ENCODE results near the gene EFCAB6. TPM values are rescaled to one million over a fixed set of nuclear protein-coding genes. Genes with fewer than 3 reads are reported as not detected.

Gene EFCAB6
- total RNA-seq, 1 donor from 2014 or later, result 1.1 TPM

DNA sequence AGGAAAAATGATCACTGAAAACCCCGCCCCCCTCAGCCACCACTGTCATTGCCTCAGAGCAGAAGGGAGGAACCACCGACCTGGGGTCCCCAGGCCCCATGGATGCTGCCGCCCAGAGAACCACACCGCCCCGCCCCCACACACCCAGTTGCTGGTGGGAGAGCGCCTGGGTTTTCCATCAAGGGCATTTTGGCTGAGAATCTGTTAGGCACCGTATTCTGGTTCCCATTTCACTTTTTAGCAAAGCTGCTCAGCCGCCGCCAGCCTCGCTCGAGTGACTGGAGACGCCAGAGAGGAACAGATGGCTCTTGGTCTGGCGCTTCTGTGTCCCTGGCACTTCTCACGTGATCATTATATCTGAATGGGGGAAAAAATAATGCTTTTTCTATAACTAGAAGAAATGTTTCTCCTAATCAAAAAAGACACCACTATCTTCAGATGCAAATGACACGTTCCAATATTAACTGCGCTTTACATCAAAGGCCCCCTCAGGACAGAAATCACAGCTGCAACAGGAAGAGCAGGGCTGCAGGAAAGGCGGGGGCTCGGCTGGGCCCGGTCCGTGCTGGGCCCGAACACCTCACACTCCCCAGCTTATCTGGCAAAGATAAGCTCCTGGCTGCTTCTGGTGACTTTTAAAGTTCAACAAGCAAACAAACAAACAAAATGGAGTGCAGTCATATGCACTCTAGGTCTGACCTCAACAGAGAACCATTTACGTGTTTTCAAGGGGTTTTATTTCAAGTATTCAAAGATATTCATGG lies 250.5 kb downstream of the EFCAB6 start:
- Mint-ChIP-seq H3K9me3 (ENCODE audit: low read depth) (peaks cover 10% of the 10 kb centered on the region), H3K27me3 (ENCODE audit: low read depth) (peaks cover 2% of the 10 kb centered on the region), H3K4me3 (ENCODE audit: unreplicated experiment) (no peak overlapping the region), H3K4me1 (ENCODE audit: low read depth) (no peaks in the 10 kb centered on the region), H3K36me3 (ENCODE audit: low read depth) (no peaks in the 10 kb centered on the region), H3K27ac (ENCODE audit: unreplicated experiment) (no peak overlapping the region)
- TF ChIP-seq, protein P1, sequence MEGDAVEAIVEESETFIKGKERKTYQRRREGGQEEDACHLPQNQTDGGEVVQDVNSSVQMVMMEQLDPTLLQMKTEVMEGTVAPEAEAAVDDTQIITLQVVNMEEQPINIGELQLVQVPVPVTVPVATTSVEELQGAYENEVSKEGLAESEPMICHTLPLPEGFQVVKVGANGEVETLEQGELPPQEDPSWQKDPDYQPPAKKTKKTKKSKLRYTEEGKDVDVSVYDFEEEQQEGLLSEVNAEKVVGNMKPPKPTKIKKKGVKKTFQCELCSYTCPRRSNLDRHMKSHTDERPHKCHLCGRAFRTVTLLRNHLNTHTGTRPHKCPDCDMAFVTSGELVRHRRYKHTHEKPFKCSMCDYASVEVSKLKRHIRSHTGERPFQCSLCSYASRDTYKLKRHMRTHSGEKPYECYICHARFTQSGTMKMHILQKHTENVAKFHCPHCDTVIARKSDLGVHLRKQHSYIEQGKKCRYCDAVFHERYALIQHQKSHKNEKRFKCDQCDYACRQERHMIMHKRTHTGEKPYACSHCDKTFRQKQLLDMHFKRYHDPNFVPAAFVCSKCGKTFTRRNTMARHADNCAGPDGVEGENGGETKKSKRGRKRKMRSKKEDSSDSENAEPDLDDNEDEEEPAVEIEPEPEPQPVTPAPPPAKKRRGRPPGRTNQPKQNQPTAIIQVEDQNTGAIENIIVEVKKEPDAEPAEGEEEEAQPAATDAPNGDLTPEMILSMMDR (IDR thresholded peaks at IDR 0.05), result no peak
- DNase-seq (ENCODE audit: low spot score), result no peak

DNA sequence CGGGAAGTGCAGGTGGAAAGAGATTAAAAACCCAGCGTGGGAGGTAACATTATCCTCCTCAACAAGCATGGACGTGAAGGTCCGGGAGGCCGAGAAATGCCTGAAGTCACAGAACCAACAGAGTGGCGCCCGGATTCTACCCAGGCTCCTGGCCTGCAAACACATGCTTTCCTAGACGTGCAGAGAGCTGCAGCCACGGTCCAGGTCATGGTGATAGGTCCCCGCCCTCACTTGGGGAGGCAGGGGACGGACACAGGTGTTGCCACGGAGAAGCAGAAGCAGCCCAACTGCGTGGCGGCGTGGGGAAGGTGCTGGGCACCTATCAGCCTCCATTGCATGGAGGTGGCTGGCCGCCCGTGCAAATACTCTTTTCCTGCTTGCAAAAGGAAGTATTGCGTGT lies 251.5 kb downstream of the EFCAB6 start:
- Mint-ChIP-seq H3K4me1 (ENCODE audit: low read depth) (no peaks in the 10 kb centered on the region), H3K27me3 (ENCODE audit: low read depth) (no peaks in the 10 kb centered on the region), H3K36me3 (ENCODE audit: low read depth) (no peaks in the 10 kb centered on the region), H3K27ac (ENCODE audit: unreplicated experiment) (no peak overlapping the region), H3K4me3 (ENCODE audit: unreplicated experiment) (no peak overlapping the region), H3K9me3 (ENCODE audit: low read depth) (peaks cover 10% of the 10 kb centered on the region)
- TF ChIP-seq, protein P1 (IDR thresholded peaks at IDR 0.05), result no peak
- no peak for DNase-seq (ENCODE audit: low spot score)

DNA sequence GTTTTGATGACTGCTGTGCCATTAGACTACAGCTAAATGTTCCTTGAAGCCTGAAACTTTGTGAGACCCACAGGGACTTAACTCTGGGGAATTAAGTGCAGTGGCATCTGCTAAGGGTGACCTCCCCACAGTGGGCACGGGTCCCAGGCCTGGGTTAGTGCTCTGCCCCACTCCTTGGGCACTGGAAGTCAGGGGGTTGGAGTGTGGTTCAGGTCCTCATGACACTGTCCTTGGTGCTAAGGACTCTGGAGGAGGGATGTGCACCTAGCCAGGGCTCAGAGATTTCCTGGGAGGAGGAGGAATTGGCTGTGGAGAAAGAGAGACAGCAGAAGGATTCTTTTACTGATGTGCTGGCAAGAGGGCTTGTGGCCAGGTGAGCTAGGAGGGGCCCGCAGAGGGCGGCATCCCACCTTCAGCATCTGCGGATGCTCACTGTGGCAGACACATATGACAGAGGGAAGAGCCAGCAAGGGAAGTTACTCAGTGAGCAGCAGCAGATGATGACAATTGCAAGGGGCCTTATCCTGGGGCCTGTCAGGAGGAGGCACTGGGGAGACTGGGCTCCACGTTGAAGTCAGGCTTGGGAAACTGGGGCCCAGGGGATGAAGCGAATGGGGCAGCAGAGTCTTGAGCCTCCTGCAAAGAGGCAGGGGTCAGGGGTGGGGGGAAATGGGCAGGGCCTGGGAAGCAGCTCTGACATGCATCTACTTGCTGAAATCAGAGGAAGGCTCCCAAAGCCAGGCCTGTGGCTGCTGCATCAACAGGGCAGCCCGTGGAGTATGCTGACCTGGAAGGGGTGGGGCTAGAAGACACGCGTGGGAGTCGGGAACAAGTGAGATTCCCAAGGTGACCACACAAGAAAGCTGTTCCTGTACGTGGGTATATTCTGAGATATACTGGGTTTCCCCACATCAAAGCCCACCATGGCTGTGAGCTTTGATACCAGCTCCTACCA lies 256.3 kb downstream of the EFCAB6 start:
- TF ChIP-seq, protein P1 (IDR thresholded peaks at IDR 0.05), result no peak
- H3K4me3 Mint-ChIP-seq (ENCODE audit: unreplicated experiment), result no peak overlapping the region
- H3K9me3 Mint-ChIP-seq (ENCODE audit: low read depth), result peaks cover 10% of the 10 kb centered on the region
- peaks cover 2% of the 10 kb centered on the region for H3K27me3 Mint-ChIP-seq (ENCODE audit: low read depth)
- H3K36me3 Mint-ChIP-seq (ENCODE audit: low read depth), result no peaks in the 10 kb centered on the region
- H3K27ac Mint-ChIP-seq (ENCODE audit: unreplicated experiment), result no peak overlapping the region
- no peaks in the 10 kb centered on the region for H3K4me1 Mint-ChIP-seq (ENCODE audit: low read depth)
- peak; percentile 54 for DNase-seq (ENCODE audit: low spot score)

DNA sequence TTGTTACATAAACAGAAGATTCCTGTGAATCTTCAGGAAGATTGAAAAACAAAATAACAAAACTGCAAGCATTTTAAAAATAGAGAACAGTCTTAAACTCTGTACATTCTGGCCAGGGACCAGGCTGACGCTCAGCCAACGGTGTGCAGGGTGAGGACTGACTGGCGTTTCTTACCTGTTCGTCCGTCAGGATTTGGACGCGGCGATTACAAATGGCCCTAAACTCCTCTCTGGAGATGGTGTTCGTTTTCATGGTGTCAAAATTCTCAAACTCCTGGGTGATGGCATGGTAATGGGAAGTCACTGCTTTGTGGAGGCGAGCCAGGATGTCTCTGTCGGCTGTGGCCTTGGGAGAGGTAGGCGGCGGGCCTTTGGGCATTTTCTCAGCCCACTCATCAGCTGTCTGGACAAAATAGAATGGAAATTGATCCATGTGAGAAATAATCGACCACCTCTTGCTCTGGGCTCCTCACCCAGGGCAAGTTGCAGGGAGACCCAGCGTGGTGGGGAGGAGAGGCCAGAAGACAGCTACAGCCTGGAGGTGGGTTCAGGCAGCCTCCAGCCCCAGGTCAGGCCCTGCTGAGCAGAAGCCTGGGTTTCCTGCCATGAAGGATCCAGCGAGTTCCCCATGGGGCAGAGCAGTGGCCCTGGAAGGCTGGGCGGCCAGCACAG lies 257.3 kb downstream of the EFCAB6 start:
- H3K4me1 Mint-ChIP-seq (ENCODE audit: low read depth), result no peaks in the 10 kb centered on the region
- H3K27me3 Mint-ChIP-seq (ENCODE audit: low read depth), result peaks cover 4% of the 10 kb centered on the region
- TF ChIP-seq, protein P1 (IDR thresholded peaks at IDR 0.05), result no peak
- H3K27ac Mint-ChIP-seq (ENCODE audit: unreplicated experiment), result no peak overlapping the region
- no peak for DNase-seq (ENCODE audit: low spot score)
- no peaks in the 10 kb centered on the region for H3K36me3 Mint-ChIP-seq (ENCODE audit: low read depth)
- no peak overlapping the region for H3K4me3 Mint-ChIP-seq (ENCODE audit: unreplicated experiment)
- peaks cover 10% of the 10 kb centered on the region for H3K9me3 Mint-ChIP-seq (ENCODE audit: low read depth)

DNA sequence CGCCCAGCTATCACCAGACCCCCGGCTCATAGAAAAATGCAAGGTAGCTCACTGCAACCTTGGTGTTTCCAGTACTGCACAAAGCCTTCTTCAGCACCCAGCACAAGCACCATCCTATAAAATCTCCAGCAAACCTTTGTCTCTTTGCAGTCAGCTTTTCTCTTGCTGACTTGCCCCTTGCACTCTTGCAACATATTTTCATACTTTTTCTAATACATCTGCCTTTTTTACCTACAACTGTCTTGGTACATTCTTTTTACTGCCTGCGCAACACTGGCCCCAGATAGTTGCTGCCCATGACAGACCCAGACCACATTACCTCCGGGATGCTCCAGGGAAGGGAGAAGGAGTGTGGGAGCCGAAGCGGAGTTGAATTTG lies 257.9 kb downstream of the EFCAB6 start:
- no peak overlapping the region for H3K27ac Mint-ChIP-seq (ENCODE audit: unreplicated experiment)
- no peak overlapping the region for H3K4me3 Mint-ChIP-seq (ENCODE audit: unreplicated experiment)
- no peaks in the 10 kb centered on the region for H3K36me3 Mint-ChIP-seq (ENCODE audit: low read depth)
- no peaks in the 10 kb centered on the region for H3K4me1 Mint-ChIP-seq (ENCODE audit: low read depth)
- TF ChIP-seq, protein P1 (IDR thresholded peaks at IDR 0.05), result no peak
- H3K9me3 Mint-ChIP-seq (ENCODE audit: low read depth), result peaks cover 10% of the 10 kb centered on the region
- DNase-seq (ENCODE audit: low spot score), result peak; percentile 10
- H3K27me3 Mint-ChIP-seq (ENCODE audit: low read depth), result peaks cover 7% of the 10 kb centered on the region

Data from chondrocyte (in vitro differentiated cells).